ENCODE results near the gene TUBG2.
A peak's percentile ranks its signal among the peaks of the same experiment; 100 is the strongest.

TUBG2 gene

DNA sequence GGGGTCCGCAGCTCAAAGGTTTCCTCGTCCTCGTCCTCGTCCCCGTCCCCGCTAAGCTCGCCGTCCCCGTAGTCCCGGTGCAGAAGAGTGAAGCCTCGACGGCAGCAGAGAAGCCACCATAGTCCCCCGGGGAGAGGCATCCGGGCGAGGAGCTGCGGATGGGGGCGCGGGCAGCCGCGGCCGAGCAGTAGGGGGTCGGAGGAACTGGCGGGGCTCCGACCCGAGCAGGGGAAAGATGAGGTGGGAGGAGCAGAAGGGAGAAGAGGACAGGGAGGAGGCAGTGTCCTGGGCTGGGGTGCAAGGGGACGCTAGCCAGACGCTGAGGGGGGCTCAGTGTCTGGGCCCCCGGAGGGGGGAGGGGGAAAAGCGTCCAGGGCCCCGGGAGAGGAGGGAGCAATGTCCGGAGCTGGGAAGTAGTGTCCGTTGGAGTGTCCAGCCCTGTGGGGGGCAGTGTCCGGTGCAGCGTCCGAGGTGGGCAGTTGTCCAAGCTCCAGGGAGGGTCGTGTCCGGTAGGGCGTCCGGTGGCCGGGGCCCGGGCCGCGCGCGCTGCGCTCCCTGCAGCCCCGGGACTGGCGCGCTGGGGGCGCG is 17.4 kb downstream of the TUBG2 start, which contains the start of gene PLEKHH3:
Gene PLEKHH3, minus strand, starts transcription at position 571 of the 588 bp plus-strand sequence. Its CDS starts 431 bp downstream, at position 140.
- no peak for DNase-seq (ENCODE audit: low read depth in 2 of 2)

- peak; percentile 99 for DNase-seq (ENCODE audit: low read depth in 2 of 2)
Observed at GRCh38 chr17:42677012-42677857, 18.2 kb downstream of the TUBG2 start.

GRCh38 chr17:42677921-42678781 is 19.1 kb downstream of the TUBG2 start:
- peak in 1 of 2 experiments; percentile 64 for DNase-seq (ENCODE audit: low read depth in 2 of 2)

- DNase-seq (ENCODE audit: low read depth in 2 of 2), result no peak
Observed at GRCh38 chr17:42678951-42679491, 19.9 kb downstream of the TUBG2 start.

DNA sequence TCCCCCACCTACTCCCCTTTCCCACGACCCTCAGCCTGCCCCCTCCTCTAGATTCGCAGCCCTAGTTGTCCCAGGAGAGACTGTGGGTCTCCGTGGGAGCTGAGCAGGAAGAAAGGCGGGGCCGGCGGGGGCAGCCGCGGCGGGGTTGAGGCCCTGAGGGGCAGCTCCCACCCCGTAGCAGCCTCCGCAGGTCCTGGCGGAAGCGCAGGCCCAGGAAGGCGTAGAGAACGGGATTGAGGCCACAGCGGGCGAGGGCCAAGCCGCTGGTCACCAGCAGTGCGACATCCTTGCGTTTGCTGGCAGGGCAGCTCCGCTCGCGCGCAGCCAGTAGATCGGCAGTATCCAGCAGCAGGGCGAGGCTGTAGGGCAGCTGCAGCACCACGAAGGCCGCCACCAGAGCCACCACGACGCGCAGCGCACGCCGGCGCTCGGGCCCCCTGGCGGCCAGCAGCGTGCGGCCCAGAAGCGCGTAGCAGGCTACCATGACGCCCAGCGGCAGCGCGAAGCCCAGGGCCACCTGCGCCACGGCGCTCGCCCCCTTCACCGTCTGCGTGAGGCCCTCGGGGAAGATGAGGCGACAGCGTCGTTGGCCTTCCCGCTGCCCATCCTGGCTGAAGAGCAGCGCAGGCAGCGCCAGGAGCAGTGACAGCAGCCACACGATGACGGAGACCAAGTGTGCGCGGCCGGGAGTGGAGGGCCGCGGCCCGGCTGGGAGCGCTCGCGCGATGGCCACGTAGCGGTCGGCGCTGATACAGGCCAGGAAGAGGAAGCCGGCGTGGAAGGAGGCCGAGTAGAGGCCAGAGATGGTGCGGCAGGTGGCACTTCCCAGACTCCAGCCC is 20.6 kb downstream of the TUBG2 start:
- peak in 1 of 2 experiments; percentile 37 for DNase-seq (ENCODE audit: low read depth in 2 of 2)

GRCh38 chr17:42680331-42680808 is 21.3 kb downstream of the TUBG2 start:
- DNase-seq (ENCODE audit: low read depth in 2 of 2), result no peak

DNA sequence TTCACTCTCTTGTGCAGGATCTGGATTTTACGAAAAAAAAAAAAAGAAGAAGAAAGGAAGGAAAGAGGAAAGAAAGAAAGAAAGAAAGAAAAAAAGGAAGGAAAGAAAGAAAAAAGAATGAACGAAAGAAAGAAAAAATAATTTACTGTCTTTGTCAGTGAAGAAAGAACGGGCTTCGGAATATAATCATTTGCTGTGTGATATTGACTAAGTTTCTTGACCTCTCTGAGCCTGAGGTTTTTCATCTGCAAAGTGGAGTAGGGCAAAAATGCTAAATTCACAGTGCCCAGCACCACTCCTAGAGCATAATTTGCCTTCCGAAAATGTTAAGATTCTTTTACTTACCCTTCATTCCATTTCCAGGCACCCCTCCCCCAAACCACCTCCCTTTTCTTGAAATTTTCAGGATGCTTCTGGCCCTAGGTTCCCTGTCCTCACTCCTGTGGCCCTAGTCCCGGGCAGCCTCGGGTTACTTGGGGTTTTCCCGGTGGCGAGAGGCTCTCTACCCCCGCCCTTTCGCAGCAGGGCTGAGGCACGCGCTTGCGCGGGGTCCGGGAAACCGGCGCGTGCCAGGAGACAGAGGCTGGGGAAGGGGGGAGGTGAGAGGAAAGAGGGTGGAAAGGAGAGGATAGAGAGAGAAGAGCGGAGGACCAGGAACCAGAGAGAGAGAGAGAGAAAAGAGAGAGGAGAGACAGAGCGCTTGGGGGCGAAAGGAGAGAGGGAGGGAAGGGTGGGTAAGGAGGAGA is 23.1 kb downstream of the TUBG2 start, which contains the start of gene CNTNAP1:
Gene CNTNAP1, plus strand, starts transcription at position 556 of the 746 bp plus-strand sequence. CDS start 299 bp downstream, outside the sequence.
- peak in 1 of 2 experiments; percentile 58 for DNase-seq (ENCODE audit: low read depth in 2 of 2)

DNA sequence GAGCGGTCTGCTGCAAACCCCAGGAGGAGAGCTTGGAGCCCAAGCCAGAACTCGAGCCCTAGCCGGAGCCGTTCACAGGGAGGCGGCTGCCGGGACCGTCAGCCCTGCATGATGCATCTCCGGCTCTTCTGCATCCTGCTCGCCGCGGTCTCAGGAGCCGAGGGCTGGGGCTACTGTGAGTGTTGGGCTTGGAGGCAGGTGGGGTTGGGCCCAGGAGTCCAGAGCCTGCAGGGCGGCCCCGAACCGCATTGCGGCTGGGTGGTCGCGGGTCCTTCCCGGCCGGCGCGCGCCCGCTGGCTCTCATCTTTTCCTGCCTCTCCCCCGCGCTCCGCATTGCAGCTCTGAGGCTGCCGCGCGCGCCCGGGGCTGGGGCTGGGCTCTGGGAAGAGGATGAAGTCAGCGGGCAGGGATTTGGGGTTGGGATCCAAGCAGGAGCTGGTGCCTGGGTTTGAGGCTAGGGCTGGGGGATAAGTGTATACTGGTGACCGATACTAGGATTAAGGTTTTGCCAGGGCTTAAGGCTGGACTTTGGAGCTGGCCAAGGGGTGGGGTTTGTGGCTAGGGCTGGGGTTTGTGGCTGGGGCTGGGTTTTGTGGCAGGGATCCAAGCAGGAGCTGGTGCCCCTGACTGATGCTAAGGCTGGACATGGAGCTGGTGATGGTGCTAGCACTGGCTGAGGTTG is 23.8 kb downstream of the TUBG2 start:
- no peak for DNase-seq (ENCODE audit: low read depth in 2 of 2)

DNA sequence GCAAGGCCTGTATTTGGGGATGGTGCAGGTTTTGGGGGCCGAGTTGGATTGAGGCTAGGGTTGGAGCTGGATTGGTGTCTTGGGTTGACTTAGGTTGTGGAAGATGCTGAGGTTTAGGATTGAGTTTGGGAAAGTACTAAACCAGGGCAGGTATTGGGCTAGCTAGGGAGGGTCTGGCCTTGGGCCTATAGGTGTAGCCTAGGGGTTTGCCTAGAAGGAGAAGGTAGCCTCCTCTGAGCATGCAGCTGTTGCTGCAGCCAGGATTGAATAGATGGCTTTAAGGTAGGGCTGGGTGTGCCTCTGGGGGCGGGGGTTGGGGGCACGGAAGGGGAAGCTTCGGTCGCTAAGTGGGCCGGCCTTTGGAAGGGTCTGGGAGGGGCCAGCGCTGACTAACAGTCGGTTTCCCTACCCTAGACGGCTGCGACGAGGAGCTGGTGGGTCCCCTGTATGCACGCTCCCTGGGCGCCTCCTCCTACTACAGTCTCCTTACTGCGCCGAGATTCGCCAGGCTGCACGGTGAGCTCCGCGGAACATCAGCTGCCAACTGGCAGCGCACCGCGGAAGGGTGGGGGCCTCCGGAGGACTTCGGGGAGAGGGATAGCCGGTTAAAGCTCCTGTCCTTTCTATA is 24.4 kb downstream of the TUBG2 start:
- no peak for DNase-seq (ENCODE audit: low read depth in 2 of 2)

DNA sequence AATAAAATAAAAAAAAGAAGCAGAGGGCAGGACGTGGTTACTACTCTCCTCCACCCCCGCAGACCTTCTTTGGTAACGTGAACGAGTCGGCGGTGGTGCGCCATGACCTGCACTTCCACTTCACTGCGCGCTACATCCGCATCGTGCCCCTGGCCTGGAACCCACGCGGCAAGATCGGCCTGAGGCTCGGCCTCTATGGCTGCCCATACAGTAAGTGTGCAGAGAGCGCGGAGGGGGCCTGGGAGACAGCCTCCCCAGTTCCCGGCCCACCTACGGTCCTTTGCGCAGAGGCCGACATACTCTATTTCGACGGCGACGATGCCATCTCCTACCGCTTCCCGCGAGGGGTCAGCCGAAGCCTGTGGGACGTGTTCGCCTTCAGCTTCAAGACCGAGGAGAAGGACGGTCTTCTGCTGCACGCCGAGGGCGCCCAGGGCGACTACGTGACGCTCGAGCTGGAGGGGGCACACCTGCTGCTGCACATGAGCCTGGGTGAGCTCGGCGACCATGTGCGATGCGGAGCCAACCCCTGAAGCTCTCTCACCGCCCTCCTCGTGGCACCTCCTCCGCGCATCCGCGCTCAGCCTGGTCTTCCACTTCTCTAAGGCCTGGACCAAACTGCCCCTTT is 26.0 kb downstream of the TUBG2 start:
- DNase-seq (ENCODE audit: low read depth in 2 of 2), result no peak

- no peak for DNase-seq (ENCODE audit: low read depth in 2 of 2)
Observed at GRCh38 chr17:42685831-42686230, 26.7 kb downstream of the TUBG2 start.

DNA sequence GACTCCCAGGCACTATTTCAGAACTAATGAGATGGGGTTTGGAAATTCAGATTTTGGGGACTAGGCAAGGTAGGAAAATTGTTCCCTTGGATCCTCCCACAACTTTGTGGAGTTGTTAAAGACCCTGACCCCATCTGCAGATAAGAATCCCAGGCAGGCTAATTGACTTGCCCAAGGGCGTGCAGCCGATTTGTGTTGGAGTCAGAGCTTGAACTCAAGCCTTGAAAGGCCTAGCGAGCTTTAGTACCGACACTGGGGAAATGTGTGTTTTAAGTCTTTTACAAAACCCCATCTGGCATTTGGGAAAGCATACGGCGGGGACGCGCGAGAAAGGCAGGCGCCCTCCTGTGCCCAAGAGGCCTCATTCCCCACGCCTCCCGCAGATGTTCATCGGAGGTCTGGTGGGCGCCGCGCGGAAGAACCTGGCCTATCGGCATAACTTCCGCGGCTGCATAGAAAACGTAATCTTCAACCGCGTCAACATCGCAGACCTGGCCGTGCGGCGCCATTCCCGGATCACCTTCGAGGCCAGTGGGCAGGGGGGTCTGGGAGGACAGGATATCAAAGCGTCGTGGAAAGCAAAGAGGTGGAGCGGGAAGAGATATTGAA is 27.5 kb downstream of the TUBG2 start:
- no peak for DNase-seq (ENCODE audit: low read depth in 2 of 2)

DNA sequence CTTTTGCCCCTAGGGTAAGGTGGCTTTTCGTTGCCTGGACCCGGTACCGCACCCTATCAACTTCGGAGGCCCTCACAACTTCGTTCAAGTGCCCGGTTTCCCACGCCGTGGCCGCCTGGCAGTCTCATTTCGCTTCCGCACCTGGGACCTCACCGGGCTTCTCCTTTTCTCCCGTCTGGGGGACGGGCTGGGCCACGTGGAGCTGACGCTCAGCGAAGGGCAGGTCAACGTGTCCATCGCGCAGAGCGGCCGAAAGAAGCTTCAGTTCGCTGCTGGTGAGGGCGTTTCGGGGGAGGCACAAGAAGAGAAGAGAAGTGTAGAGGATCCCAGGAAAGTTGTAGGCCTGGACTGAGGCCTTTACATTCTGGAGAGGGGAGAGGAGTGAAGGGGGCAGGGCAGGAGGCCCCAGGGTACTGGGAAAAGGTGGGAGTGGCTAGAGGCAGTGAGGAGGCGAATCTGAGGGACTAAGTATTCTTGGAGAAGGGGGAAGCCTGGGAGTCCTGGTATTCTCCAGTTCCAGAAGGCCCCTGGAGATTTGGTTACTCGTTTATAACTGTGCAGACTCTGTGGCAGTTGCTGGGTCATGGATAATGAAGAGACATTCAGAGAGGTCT is 28.7 kb downstream of the TUBG2 start:
- no peak for DNase-seq (ENCODE audit: low read depth in 2 of 2)

DNA sequence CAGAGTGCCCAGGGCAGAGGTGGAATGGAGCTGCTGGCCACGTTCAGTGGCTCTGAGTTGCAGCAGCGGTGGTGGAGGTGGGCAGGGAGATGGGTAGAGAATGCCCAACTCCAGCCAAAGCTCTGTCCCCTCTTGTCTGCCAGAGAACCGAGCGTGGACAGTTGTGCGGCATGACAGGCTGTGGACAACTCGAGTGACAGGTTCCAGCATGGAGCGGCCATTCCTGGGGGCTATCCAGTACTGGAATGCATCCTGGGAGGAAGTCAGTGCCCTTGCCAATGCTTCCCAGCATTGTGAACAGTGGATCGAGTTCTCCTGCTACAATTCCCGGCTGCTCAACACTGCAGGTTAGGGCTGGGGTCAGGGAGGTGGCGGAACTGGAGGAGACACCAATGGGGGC is 31.5 kb downstream of the TUBG2 start:
- no peak for DNase-seq (ENCODE audit: low read depth in 2 of 2)

DNA sequence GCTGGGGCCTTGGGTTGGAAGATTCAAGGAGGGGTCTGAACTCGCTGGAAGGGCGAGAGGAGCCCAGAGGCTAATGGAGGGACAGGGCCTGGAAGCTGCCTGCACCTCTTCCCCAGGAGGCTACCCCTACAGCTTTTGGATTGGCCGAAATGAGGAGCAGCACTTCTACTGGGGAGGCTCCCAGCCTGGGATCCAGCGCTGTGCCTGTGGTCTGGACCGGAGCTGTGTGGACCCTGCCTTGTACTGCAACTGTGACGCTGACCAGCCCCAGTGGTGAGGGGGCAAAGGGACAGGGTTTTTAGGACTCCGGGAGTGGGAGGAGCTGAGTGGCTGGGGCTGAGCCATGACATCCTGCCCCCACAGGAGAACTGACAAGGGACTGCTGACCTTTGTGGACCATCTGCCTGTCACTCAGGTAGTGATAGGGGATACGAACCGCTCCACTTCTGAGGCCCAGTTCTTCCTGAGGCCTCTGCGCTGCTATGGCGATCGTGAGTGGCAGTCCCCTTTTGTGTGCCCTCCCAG is 32.0 kb downstream of the TUBG2 start:
- no peak for DNase-seq (ENCODE audit: low read depth in 2 of 2)

GRCh38 chr17:42692489-42692888 is 33.4 kb downstream of the TUBG2 start:
- DNase-seq (ENCODE audit: low read depth in 2 of 2), result no peak

DNA sequence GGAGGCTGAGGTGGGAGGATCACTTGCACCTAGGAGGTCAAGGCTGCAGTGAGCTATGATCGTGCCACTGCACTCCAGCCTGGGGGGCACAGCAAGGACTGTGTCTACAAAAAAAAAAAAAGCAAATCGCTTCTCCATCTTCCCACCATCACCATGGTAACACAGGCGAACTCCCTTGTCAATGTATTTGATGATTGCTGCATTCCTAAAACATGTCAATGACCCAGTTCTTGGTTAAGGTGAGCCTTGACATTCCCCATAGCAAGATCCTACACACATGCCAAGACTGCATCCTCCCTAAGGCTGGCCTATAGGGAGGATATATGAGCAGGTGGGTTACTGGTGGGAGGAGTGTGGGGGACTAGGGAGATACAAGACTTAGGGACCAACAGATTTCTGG is 35.4 kb downstream of the TUBG2 start:
- no peak for DNase-seq (ENCODE audit: low read depth in 2 of 2)

Data from fibroblast of skin of left biceps (primary cell).